ENCODE measurements around the gene GATA5.

DNA sequence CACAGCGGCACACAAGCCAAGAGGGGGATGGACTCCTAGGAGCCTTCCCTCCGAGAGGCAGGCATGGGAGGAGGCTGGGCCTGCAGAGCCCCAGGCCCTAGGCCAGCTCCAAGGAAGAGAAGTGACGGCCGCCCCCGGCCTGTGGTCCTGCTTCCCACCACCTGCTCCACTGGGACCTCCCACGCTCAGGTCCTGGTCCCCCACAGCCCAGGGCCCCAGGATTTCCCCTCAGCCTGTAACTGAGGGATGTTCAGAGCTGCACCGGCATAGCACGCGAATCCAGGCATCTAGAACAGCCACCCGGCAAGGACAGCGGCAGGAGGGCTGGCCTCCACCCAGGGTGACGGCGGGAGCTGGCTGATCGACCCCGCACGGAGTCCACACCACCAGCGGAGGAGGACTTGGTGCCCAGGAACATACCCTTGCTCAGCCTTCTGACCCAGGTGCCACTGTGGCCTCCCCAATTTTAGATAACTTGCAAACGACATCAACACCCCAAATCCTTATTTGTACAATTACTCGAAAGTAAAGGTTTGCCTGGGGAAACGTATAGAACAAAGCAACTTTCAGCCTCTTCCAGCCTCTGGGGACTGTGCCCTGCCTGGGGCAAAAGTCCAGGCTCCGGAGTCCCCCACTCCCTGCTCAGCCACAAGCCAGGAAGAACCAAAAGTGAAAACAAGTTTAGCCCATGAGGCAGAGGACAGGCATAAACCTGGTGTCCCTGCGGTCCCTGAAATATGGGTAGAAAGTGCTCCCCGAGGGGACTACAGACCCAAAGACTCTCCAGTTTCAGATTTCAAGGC, 3.5 kb downstream of the GATA5 start:
- TF ChIP-seq, protein P1, sequence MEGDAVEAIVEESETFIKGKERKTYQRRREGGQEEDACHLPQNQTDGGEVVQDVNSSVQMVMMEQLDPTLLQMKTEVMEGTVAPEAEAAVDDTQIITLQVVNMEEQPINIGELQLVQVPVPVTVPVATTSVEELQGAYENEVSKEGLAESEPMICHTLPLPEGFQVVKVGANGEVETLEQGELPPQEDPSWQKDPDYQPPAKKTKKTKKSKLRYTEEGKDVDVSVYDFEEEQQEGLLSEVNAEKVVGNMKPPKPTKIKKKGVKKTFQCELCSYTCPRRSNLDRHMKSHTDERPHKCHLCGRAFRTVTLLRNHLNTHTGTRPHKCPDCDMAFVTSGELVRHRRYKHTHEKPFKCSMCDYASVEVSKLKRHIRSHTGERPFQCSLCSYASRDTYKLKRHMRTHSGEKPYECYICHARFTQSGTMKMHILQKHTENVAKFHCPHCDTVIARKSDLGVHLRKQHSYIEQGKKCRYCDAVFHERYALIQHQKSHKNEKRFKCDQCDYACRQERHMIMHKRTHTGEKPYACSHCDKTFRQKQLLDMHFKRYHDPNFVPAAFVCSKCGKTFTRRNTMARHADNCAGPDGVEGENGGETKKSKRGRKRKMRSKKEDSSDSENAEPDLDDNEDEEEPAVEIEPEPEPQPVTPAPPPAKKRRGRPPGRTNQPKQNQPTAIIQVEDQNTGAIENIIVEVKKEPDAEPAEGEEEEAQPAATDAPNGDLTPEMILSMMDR (IDR thresholded peaks at IDR 0.05) = no peak
- TF ChIP-seq POLR2AphosphoS5 (IDR thresholded peaks at IDR 0.05) = no peak
- no peak for TF ChIP-seq EP300 (IDR thresholded peaks at IDR 0.05)

Measured in esophagus muscularis mucosa (tissue), 4 donors.